PFSK-1 (cell line): ENCODE data around the gene ASZ1.

Source experiments
- FOXP2 ChIP-seq: optimal IDR thresholded peaks from 2 replicates; pipeline ENCODE3; 2011; ENCODE audit warnings: borderline replicate concordance, control low read depth, inconsistent platforms; ENCODE audit not compliant: insufficient read depth; ENCODE audit errors: extremely low read length, extremely low read depth
- POLR2AphosphoS5 ChIP-seq: IDR thresholded peaks from 2 replicates; pipeline ENCODE4 v1.6.1; 2012; ENCODE audit warnings: low read depth, mild to moderate bottlenecking, control low read depth, low read length, moderate library complexity
- REST ChIP-seq, 2 experiments: IDR thresholded peaks; 2 replicates each; pipeline versions ENCODE4 v1.6.1 to v1.8.0; 2011 to 2012; ENCODE audit warnings: low read depth in 2 of 2, low read length in 2 of 2, control low read depth in 1 of 2, inconsistent platforms in 1 of 2, mild to moderate bottlenecking in 1 of 2, moderate library complexity in 1 of 2; ENCODE audit not compliant: insufficient read depth in 1 of 2
- SIN3A ChIP-seq: IDR thresholded peaks from 2 replicates; pipeline ENCODE4 v1.6.1; 2012; ENCODE audit warnings: mild to moderate bottlenecking, low read length, moderate library complexity, borderline replicate concordance; ENCODE audit not compliant: insufficient read depth
- TAF1 ChIP-seq: IDR thresholded peaks from 2 replicates; pipeline ENCODE4 v1.6.1; 2012; ENCODE audit warnings: low read length, control low read depth, borderline replicate concordance; ENCODE audit not compliant: insufficient read depth

GRCh38 chr7:117412390-117412789 is 14.9 kb downstream of the ASZ1 start:
- TF ChIP-seq POLR2AphosphoS5 (no peak), TAF1 (no peak), REST (IDR thresholded peaks at IDR 0.05; ENCODE audit: insufficient read depth in 1 of 2, low read depth in 2 of 2, low read length in 2 of 2) (no peak), SIN3A (no peak), FOXP2 (no peak)
